HG03064 (cell line): ENCODE data around the gene PNMA1.
"Not testable (repeated sequence)": the region's sequence is repeated elsewhere in the genome, so short reads cannot be mapped to it uniquely, and the experiment has no call there.

Experiments
- ATAC-seq: cut with Tn5 transposase; IDR thresholded peaks from one replicate; pipeline ENCODE4 v1.9.1; 2021; ENCODE audit warnings: low read depth; ENCODE audit not compliant: unreplicated experiment

Gene PNMA1

GRCh38 chr14:73718418-73719251, 4.5 kb upstream of the PNMA1 start:
- ATAC-seq: no peak

GRCh38 chr14:73717711-73718417, 3.7 kb upstream of the PNMA1 start:
- no peak for ATAC-seq

DNA sequence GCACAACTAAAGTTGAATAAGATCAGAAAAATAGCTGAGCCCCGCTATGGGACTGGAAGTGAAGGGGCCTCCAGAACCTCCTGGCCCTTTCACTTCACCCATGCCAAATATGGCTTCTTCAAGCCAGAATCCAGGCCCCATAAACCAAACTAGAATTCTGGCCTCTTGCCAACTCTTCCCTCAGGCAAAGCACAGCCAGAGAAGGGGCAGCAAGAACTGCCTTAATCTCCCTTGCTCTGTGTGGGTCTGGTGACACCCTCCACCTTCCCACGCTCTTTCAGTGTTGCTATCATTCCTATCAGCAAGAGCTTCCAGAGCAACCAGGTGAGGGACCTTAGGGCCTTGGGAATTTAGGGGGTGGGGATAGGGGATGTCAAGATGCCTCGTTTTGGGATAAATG, 3.1 kb upstream of the PNMA1 start:
- ATAC-seq: no peak

DNA sequence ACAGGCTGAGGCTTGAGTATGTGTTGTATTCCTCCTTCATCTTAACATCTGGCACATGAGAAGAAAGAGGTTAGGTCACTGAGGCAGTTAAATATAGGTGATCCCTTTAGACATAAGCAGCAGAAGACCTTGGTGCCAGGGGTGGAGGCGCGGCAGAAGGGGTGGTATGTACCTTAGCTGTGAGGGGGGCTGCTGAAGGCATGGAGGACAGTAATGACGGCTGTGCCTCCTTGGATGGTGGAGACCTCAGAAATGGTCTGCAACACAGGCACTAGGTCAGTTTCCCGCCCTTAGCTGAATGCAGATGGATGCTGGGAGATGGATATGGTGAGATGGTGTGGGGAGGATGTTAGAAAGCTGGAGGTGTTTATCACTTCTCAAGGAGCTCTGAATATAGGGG, 1.5 kb upstream of the PNMA1 start:
- no peak for ATAC-seq

- ATAC-seq: no peak
Observed at GRCh38 chr14:73714656-73715081, 485 bp upstream of the PNMA1 start.

DNA sequence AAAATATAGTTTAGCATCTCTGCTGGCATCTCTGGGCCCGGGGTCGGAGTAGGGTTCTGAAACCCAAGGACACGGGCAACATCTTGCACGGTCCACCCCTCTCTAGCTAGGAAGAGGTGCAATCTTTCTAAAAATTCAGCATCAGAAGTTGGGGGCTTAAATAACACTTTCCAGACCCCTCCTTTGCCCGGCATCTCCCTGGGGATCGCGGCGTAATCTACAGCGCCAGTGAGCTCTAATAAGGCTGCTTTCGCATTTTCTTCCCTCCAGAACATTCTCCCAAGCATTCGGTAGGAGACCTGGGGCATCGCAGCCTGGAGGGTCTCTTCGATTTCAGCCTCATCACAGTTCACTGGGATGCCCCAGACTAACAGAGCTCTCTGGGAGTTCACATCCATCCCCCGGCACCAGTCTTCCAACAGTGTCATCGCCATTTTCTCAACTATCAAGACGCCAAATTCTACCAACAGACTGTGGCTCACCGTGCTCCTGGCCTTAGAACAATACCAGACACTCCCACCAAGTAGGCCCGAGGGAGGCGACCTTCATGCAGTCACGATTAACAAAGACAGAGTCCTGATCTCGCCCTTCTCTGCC, 880 bp downstream of the PNMA1 start:
- ATAC-seq: peak; percentile 5

DNA sequence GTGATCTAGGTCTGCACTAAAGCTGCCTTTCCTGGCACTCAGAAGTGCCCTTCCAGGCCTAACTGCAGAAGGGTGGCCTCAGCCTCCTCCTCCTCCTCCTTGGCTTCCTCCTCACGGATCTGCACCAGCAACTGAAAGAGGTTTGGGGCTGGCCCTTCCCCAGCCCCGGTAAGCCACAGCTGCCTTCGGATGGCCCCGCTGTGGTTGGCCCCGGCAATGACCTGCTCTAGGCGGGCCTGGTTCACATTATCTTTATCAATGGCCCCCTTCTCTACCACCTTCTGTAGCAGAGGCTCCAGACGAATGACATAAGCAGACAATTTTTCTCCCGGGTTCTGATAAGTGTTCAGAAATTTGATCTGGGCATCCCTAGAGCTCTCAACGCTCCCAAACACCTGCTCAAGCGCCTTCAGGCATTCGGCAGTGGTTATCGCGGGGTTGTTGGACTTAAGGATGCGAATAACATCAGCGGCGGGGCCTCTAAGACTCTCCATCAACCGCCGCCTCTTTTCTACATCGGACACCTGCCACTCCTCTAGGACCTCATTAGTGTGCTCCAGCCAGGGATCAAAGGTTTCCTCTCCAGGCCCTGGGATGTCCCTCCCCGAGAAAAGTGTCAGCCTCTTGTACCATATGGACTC, 1.5 kb downstream of the PNMA1 start:
- no peak for ATAC-seq

GRCh38 chr14:73712071-73712506, 2.1 kb downstream of the PNMA1 start:
- ATAC-seq: no peak

DNA sequence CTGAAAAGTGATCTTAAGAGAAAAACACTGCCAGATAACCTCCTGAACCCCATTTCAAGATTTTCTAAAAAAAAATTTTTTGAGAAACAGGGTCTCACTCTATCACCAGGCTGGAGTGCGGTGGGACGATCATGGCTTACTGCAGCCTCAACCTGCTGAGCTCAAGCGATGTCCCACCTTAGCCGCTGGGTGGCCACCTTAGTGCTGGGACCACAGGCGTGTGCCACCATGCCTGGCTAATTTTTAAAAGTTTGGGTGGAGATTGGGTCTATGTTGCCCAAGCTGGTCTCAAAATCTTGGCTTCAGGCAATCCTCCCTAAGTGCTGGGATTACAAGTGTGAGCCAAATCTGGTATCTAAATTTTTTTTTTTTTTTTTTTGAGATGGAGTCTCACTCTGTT, 3.4 kb downstream of the PNMA1 start:
- no peak for ATAC-seq

GRCh38 chr14:73709904-73710469, 4.2 kb downstream of the PNMA1 start:
- ATAC-seq: no peak

DNA sequence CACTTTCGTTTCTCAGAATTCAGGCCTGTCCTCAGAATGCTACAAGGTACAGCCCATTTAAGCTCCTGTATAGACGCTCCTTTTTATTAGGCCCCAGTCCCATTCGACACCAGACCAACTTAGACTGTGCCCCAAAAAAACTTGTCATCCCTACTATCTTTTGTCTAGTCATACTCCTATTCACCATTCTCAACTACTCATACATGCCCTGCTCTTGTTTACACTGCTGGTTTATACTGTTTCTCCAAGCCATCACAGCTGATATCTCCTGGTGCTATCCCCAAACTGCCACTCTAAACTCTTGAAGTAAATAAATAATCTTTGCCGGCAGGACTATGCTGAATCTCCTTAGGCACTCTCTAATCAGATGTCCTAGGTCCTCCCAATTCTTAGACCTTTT, 6.1 kb downstream of the PNMA1 start:
- not testable (repeated sequence) for ATAC-seq

DNA sequence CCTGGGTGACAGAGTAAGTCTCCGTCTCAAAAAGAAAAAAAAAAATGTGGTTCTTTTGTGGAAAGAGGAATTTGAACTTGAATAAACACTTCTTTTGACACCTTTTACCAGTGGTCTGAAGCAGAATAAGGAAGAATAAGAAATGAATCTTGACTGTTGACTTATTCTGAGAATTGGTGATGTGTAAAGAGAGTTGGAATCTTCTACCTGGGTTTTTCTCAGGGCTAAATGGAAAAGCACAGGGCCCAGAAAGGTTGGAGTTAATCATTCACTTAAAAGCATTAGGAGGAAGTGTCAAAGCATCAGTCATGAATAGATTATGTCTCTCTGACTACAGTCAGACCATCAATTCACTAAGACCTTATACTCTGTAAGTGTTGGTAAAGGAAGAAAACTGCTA, 13.9 kb downstream of the PNMA1 start:
- ATAC-seq: no peak

GRCh38 chr14:73696466-73697400, 17.5 kb downstream of the PNMA1 start:
- ATAC-seq: peak; percentile 86

DNA sequence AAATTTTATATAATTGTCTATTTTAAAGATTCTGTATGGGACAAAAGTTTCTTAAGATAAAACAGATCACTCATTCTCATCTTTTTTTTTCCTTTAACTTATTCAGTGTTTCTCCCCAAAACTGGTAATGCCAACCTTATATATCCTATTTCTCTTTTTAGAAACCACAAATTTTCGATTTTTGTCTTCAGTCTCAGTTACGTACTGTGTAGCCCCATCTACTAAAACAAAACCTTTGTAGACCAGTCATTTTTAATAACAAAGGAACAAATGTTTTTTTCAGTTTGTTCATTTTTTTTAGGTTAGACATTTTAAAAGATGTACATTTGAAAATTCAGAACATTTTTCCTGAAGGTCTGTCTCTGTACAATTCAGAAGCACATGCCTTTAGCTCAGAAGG, 18.2 kb downstream of the PNMA1 start:
- ATAC-seq: peak; percentile 52

- no peak for ATAC-seq
Observed at GRCh38 chr14:73695082-73695481, 19.1 kb downstream of the PNMA1 start.

- no peak for ATAC-seq
Observed at GRCh38 chr14:73694083-73694482, 20.1 kb downstream of the PNMA1 start.

GRCh38 chr14:73686901-73687300, 27.3 kb downstream of the PNMA1 start:
- no peak for ATAC-seq

GRCh38 chr14:73685328-73685727, 28.9 kb downstream of the PNMA1 start:
- ATAC-seq: no peak

- no peak for ATAC-seq
Observed at GRCh38 chr14:73684627-73685026, 29.6 kb downstream of the PNMA1 start.

DNA sequence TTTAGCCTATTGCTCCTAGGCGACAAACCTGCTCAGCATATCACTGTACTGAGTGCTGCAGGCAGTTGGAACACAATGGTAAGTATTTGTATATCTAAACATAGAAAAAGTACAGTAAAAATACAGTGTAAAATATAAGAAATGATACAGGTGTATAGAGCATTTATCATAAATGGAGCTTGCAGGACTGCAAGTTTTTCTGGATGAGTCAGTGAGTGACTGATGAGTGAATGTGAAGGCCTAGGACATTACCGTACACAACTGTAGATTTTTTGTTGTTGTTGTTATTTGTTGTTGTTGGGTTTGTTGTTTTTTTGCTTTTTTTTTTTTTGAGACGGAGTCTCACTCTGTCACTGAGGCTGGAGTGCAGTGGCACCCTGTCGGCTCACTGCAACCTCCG, 33.4 kb downstream of the PNMA1 start:
- ATAC-seq: no peak
